22Rv1 (cell line): ENCODE data around the gene PARP15.

Experiments used
- CTCF ChIP-seq: fragments of 450-650 bp; IDR thresholded peaks from 2 replicates; pipeline ENCODE4 v1.5.1; 2017; ENCODE audit warnings: mild to moderate bottlenecking
- ZFX ChIP-seq: fragments of 450-650 bp; IDR thresholded peaks from 2 replicates; pipeline ENCODE4 v1.6.1; 2017; ENCODE audit warnings: antibody characterized with exemption, borderline replicate concordance

- TF ChIP-seq CTCF (no peak), ZFX (no peak)
Observed at GRCh38 chr3:122594025-122594424, 16.6 kb downstream of the PARP15 start.
